OCI-LY1 (cell line): ENCODE results near the gene RBBP4.

ENCODE experiments used
- H2AFZ ChIP-seq: fragments of 200-600 bp; sonication (generic), shearing (Covaris generic); 2 replicates; pipeline ENCODE4 v1.6.0; 2014; ENCODE audit warnings: antibody characterized with exemption, mild to moderate bottlenecking, low read length
- H3F3A ChIP-seq: fragments of 200-600 bp; sonication (generic), shearing (Covaris generic); 2 replicates; pipeline ENCODE4 v1.6.0; 2014; ENCODE audit warnings: mild to moderate bottlenecking, antibody characterized with exemption, low read length, moderate library complexity; ENCODE audit not compliant: insufficient read depth
- H3K27ac ChIP-seq: fragments of 200-600 bp; sonication (generic); 2 replicates; pipeline ENCODE4 v1.5.1; 2014; ENCODE audit warnings: low read length, mixed run types, mild to moderate bottlenecking, low read depth; ENCODE audit not compliant: poor library complexity, severe bottlenecking
- H3K27me3 ChIP-seq: fragments of 200-600 bp; sonication (generic); 2 replicates; pipeline ENCODE4 v1.6.0; 2014; ENCODE audit warnings: antibody characterized with exemption, mild to moderate bottlenecking, low read length, moderate library complexity; ENCODE audit not compliant: insufficient read depth
- H3K36me3 ChIP-seq: fragments of 200-600 bp; sonication (generic); 2 replicates; pipeline ENCODE4 v1.6.1; 2014; ENCODE audit warnings: mild to moderate bottlenecking, antibody characterized with exemption, low read length, moderate library complexity, mixed read lengths; ENCODE audit not compliant: insufficient read depth
- H3K4me1 ChIP-seq: fragments of 200-600 bp; sonication (generic); 2 replicates; pipeline ENCODE4 v1.5.1; 2014; ENCODE audit warnings: mild to moderate bottlenecking, low read length, moderate library complexity; ENCODE audit not compliant: insufficient read depth, severe bottlenecking
- H3K4me2 ChIP-seq: fragments of 200-600 bp; sonication (generic), shearing (Covaris generic); 2 replicates; pipeline ENCODE4 v1.6.1; 2014; ENCODE audit warnings: low read length
- H3K4me3 ChIP-seq: fragments of 200-600 bp; sonication (generic); 2 replicates; pipeline ENCODE4 v1.5.1; 2014; ENCODE audit warnings: low read length, low read depth, mild to moderate bottlenecking, mixed read lengths; ENCODE audit not compliant: poor library complexity, severe bottlenecking
- H3K79me2 ChIP-seq: fragments of 200-600 bp; shearing (Covaris generic); 2 replicates; pipeline ENCODE4 v1.6.1; 2016; ENCODE audit warnings: mixed run types, low read length, mixed read lengths; ENCODE audit not compliant: insufficient read depth
- H3K9ac ChIP-seq: fragments of 200-600 bp; sonication (generic), shearing (Covaris generic); 2 replicates; pipeline ENCODE4 v1.6.1; 2014; ENCODE audit warnings: mild to moderate bottlenecking, low read length, mixed read lengths
- H3K9me2 ChIP-seq: fragments of 200-600 bp; sonication (generic), shearing (Covaris generic); 2 replicates; pipeline ENCODE4 v1.6.1; 2014; ENCODE audit warnings: low read depth, mild to moderate bottlenecking, low read length, mixed read lengths
- H3K9me3 ChIP-seq: fragments of 200-600 bp; shearing (Covaris generic); 2 replicates; pipeline ENCODE4 v1.6.1; 2014; ENCODE audit warnings: low read length, mixed read lengths
- H4K20me1 ChIP-seq: fragments of 200-600 bp; sonication (generic), shearing (Covaris generic); 2 replicates; pipeline ENCODE4 v1.6.0; 2016; ENCODE audit warnings: mild to moderate bottlenecking, low read length; ENCODE audit not compliant: insufficient read depth
- EZH2 ChIP-seq: fragments of 200-600 bp; sonication (generic), shearing (Covaris generic); IDR thresholded peaks from 2 replicates; pipeline ENCODE4 v1.8.0; 2017; ENCODE audit warnings: borderline replicate concordance, mixed run types, mild to moderate bottlenecking, antibody characterized with exemption, low read length, moderate library complexity, mixed read lengths
- TF ChIP-seq, protein P1 (sequence below): fragments of 200-600 bp; sonication (generic), shearing (Covaris generic); IDR thresholded peaks from 2 replicates; pipeline ENCODE4 v1.5.1; 2017; ENCODE audit warnings: mild to moderate bottlenecking, antibody characterized with exemption, low read length, moderate library complexity, mixed read lengths

The RBBP4 gene

DNA sequence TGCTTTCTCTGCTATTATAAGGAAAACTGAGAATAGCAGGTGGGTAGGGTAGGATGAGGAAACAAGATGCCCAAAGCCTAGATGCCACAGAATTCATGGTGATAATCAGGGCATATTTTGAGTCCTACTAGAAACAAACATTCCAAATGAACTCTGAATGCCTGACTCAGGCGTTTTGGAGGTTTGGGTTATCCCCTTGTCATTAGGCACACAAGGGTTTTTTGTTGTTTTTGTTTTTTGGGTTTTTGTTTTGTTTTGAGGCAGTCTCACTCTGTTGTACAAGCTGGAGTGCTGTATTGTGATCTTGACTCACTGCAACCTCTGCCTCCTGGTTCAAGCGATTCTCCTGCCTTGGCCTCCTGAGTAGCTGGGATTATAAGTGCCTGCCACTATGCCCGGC, 32.4 kb downstream of the RBBP4 start:
- no peak overlapping the region for H3K9ac ChIP-seq
- no peaks in the 10 kb centered on the region for H3K9me2 ChIP-seq
- H3K4me2 ChIP-seq, result no peak overlapping the region
- H3K79me2 ChIP-seq, result no peaks in the 10 kb centered on the region
- H2AFZ ChIP-seq, result no peak overlapping the region
- H3K27ac ChIP-seq, result no peak overlapping the region
- TF ChIP-seq, protein P1, sequence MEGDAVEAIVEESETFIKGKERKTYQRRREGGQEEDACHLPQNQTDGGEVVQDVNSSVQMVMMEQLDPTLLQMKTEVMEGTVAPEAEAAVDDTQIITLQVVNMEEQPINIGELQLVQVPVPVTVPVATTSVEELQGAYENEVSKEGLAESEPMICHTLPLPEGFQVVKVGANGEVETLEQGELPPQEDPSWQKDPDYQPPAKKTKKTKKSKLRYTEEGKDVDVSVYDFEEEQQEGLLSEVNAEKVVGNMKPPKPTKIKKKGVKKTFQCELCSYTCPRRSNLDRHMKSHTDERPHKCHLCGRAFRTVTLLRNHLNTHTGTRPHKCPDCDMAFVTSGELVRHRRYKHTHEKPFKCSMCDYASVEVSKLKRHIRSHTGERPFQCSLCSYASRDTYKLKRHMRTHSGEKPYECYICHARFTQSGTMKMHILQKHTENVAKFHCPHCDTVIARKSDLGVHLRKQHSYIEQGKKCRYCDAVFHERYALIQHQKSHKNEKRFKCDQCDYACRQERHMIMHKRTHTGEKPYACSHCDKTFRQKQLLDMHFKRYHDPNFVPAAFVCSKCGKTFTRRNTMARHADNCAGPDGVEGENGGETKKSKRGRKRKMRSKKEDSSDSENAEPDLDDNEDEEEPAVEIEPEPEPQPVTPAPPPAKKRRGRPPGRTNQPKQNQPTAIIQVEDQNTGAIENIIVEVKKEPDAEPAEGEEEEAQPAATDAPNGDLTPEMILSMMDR, result no peak
- TF ChIP-seq EZH2, result no peak
- H3K36me3 ChIP-seq, result peaks cover 84% of the 10 kb centered on the region
- no peaks in the 10 kb centered on the region for H3K4me1 ChIP-seq
- H3K27me3 ChIP-seq, result no peaks in the 10 kb centered on the region
- H3K9me3 ChIP-seq, result no peaks in the 10 kb centered on the region
- H3F3A ChIP-seq, result no peaks in the 10 kb centered on the region
- H4K20me1 ChIP-seq, result no peaks in the 10 kb centered on the region
- no peak overlapping the region for H3K4me3 ChIP-seq

DNA sequence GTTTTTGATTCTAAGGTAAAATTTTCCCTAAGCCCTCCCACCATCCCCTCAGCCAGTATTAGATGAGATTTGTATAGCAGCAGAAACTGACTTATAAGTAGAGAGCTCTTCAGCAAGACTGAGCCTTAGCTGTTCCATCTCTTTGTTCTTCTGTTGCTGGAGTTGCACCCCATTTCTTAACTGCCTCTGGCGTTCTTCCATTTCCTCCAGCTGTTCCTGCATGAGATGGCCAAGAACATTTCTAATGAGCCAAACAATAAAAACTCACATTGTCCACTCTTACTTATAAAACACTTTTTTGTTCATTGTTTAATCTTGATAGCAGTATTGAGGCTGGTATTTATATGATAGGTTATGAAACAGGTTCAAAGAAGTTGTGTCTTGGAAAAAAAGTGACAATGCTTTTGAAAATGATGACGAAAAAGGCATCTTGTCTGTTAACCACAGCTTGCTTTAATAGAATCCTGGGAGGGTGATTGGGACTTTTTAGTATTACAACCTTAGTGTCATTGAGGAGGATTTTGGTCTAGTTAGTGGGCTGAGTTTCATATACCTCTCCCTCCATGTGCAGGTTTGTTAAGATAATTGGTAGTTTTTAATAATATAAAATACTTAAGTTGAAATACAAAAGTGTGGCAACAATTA, 33.3 kb downstream of the RBBP4 start:
- H3K27ac ChIP-seq, result no peak overlapping the region
- H4K20me1 ChIP-seq, result no peaks in the 10 kb centered on the region
- H3K9me2 ChIP-seq, result no peaks in the 10 kb centered on the region
- H3F3A ChIP-seq, result no peaks in the 10 kb centered on the region
- H3K4me2 ChIP-seq, result no peak overlapping the region
- no peaks in the 10 kb centered on the region for H3K9me3 ChIP-seq
- TF ChIP-seq, protein P1, result no peak
- no peak for TF ChIP-seq EZH2
- no peaks in the 10 kb centered on the region for H3K79me2 ChIP-seq
- no peak overlapping the region for H3K4me3 ChIP-seq
- H3K4me1 ChIP-seq, result no peaks in the 10 kb centered on the region
- H2AFZ ChIP-seq, result no peak overlapping the region
- H3K9ac ChIP-seq, result no peak overlapping the region
- H3K36me3 ChIP-seq, result peaks cover 75% of the 10 kb centered on the region
- no peaks in the 10 kb centered on the region for H3K27me3 ChIP-seq

DNA sequence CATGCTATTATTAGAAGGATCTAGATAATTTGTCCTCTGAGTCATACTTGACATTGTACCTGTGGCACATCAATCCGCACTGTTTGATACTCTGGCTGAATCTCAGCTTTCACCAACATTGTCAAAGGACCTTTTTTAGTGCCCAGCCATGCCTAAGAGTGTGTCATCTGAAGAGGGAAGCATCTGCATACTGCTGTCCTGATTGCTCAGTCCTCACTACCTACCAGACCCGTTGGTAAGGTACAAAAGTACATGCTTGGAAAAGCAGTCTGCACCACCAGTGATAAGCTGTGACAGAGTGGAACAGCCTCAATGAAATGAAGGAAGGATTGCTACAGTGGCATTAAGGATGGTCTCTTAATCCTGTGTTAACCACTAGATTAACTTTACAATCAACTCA, 34.5 kb downstream of the RBBP4 start:
- H2AFZ ChIP-seq, result no peak overlapping the region
- H4K20me1 ChIP-seq, result no peaks in the 10 kb centered on the region
- peaks cover 63% of the 10 kb centered on the region for H3K36me3 ChIP-seq
- no peak overlapping the region for H3K27ac ChIP-seq
- no peak overlapping the region for H3K4me2 ChIP-seq
- no peak for TF ChIP-seq EZH2
- TF ChIP-seq, protein P1, result no peak
- H3K27me3 ChIP-seq, result no peaks in the 10 kb centered on the region
- H3F3A ChIP-seq, result no peaks in the 10 kb centered on the region
- H3K9me3 ChIP-seq, result no peaks in the 10 kb centered on the region
- no peak overlapping the region for H3K4me3 ChIP-seq
- no peaks in the 10 kb centered on the region for H3K9me2 ChIP-seq
- H3K9ac ChIP-seq, result no peak overlapping the region
- H3K79me2 ChIP-seq, result no peaks in the 10 kb centered on the region
- no peaks in the 10 kb centered on the region for H3K4me1 ChIP-seq
